PFSK-1 (cell line): ENCODE data around the gene ULK4.

Source experiments
- POLR2AphosphoS5 ChIP-seq: IDR thresholded peaks from 2 replicates; pipeline ENCODE4 v1.6.1; 2012; ENCODE audit warnings: low read depth, mild to moderate bottlenecking, control low read depth, low read length, moderate library complexity
- REST ChIP-seq, 2 experiments: IDR thresholded peaks; 2 replicates each; pipeline versions ENCODE4 v1.6.1 to v1.8.0; 2011 to 2012; ENCODE audit warnings: low read depth in 2 of 2, low read length in 2 of 2, control low read depth in 1 of 2, inconsistent platforms in 1 of 2, mild to moderate bottlenecking in 1 of 2, moderate library complexity in 1 of 2; ENCODE audit not compliant: insufficient read depth in 1 of 2

DNA sequence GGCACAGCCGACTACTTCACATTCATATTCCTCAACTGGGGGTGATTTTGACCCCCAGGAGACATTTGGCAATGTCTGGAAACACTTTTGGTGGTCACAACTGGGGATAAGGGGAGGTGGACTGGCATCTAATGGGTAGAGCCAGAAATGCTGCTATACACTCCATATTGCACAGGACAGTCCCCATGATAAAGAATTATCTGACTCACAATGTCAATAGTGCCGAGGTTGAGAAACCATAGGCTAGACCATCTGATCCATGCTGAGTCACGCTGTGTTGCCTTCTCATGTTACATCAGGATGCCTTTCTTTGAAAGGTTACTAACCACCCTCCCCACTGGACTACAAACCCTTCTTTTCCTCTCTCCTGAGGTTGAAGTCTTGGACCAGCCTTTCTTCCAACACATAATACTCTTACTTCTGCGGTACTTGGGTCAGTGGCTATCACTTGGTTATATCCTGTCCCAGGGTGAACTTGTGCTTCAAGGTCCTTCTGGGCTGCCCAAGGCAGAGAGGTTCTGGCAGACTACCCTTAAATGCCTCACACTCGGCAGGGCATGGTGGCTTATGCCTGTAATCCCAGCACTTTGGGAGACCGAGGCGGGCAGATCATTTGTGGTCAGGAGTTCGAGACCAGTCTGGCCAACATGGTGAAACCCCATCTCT, 693.8 kb downstream of the ULK4 start:
- TF ChIP-seq REST (IDR thresholded peaks at IDR 0.05; ENCODE audit: insufficient read depth in 1 of 2, low read depth in 2 of 2, low read length in 2 of 2) (no peak), POLR2AphosphoS5 (no peak)
